ENCODE results near the gene A2ML1. TPM values are rescaled to one million over a fixed set of nuclear protein-coding genes. Genes with fewer than 3 reads are reported as not detected.
"Not testable (repeated sequence)": the region's sequence is repeated elsewhere in the genome, so short reads cannot be mapped to it uniquely, and the experiment has no call there.

Gene A2ML1
- total RNA-seq, 4 donors from 2014 or later, result not detected

DNA sequence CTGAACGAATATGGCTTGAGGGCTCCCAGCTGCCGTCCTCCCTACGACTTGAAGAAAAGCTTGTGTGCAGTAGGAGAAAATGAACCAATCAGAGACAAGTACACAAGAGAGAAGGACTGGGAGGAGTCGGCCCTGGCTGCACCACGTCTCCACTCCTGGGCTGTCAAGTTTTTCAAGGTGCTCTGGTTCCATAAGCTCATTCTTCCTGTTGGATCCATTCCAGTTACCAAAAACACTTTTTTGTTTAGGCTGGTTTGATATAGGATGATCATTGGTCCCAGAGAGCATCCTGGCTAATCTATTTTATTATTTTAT, 2.8 kb upstream of the A2ML1 start:
- H3K4me1 ChIP-seq, result no peaks in the 10 kb centered on the region
- TF ChIP-seq POLR2AphosphoS5 (IDR thresholded peaks at IDR 0.05), result no peak
- no peak for TF ChIP-seq EP300 (IDR thresholded peaks at IDR 0.05; ENCODE audit: low read depth)
- TF ChIP-seq, protein P1, sequence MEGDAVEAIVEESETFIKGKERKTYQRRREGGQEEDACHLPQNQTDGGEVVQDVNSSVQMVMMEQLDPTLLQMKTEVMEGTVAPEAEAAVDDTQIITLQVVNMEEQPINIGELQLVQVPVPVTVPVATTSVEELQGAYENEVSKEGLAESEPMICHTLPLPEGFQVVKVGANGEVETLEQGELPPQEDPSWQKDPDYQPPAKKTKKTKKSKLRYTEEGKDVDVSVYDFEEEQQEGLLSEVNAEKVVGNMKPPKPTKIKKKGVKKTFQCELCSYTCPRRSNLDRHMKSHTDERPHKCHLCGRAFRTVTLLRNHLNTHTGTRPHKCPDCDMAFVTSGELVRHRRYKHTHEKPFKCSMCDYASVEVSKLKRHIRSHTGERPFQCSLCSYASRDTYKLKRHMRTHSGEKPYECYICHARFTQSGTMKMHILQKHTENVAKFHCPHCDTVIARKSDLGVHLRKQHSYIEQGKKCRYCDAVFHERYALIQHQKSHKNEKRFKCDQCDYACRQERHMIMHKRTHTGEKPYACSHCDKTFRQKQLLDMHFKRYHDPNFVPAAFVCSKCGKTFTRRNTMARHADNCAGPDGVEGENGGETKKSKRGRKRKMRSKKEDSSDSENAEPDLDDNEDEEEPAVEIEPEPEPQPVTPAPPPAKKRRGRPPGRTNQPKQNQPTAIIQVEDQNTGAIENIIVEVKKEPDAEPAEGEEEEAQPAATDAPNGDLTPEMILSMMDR (IDR thresholded peaks at IDR 0.05), result no peak
- TF ChIP-seq POLR2A (IDR thresholded peaks at IDR 0.05), result no peak
- intact Hi-C loops (cut with DNase I; ENCODE audit: low total_unique reads) (no loop called here), in situ Hi-C loops (cut with MboI; ENCODE audit: low pct_ligation_motif_present in 1 of 4, low pct_unique_long_range_greater_than_20kb in 1 of 4, low sequenced_read_pairs in 3 of 4) (no loop called here)
- H3K9me3 ChIP-seq, result no peaks in the 10 kb centered on the region
- no peaks in the 10 kb centered on the region for H3K36me3 ChIP-seq
- 20 to 52% methylated on average over 3 to 5 of the region's 5 CpGs for WGBS, 2 donors (ENCODE audit: low coverage in 1 of 2)
- H3K27me3 ChIP-seq, result no peaks in the 10 kb centered on the region
- H3K4me3 ChIP-seq, result no peak overlapping the region
- DNase-seq, result no peak
- no peak overlapping the region for H3K27ac ChIP-seq

DNA sequence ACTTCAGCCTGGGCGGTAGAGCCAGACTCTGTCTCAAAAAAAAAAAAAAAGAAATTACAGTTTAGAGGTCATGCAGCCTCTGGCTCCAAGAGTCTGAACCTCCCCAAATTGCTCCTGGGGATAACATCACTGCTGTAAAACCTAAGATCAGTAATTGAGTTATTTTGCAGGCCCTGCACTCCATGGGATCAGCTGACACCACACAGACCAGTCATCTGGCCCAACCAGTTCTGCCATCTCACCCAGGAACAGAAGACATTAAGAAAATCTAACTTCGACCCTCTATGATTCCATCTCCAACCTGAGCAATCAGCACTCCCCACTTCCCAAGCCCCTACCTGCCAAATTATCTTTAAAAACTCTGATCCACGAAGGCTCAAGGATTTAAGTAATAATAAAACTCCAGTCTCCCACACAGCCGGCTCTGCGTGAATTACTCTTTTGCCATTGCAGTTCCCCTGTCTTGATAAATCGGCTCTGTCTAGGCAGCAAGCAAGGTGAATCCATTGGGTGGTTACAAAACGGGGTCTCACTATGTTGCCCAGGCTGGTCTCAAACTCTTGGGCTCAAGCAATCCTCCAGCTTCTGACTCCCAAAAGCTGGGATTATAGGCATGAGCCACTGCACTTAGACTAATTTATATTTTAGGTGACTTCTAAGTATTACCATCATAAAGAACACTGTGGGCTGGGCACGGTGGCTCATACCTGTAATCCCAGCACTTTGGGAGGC, 1.6 kb upstream of the A2ML1 start:
- H3K4me1 ChIP-seq; DNase-seq; H3K27me3 ChIP-seq; H3K9me3 ChIP-seq; intact Hi-C loops (cut with DNase I; ENCODE audit: low total_unique reads); H3K36me3 ChIP-seq; H3K4me3 ChIP-seq; in situ Hi-C loops (cut with MboI; ENCODE audit: low pct_ligation_motif_present in 1 of 4, low pct_unique_long_range_greater_than_20kb in 1 of 4, low sequenced_read_pairs in 3 of 4); H3K27ac ChIP-seq: not testable (repeated sequence)
- 87 to 90% methylated on average over 6 to 8 of the region's 8 CpGs for WGBS, 2 donors (ENCODE audit: low coverage in 1 of 2)

DNA sequence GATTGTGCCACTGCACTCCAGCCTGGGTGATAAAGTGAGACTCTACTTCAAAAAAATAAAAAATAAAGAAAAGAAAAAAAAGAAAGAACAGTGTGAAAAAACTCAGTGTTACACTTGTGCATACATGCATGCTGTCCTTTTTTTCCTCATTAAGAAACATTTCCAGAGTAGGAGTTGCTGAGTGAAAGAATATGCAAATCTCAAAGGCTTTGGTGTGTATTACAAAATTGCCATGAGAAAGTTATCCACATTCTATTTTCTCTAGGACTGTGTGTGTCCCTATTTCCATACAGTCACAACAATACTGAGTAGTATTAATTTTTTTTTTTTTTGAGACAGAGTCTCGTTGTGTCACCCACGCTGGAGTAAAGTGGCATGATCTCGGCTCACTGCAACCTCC, 830 bp upstream of the A2ML1 start:
- no peak for TF ChIP-seq POLR2AphosphoS5 (IDR thresholded peaks at IDR 0.05)
- no peak for TF ChIP-seq EP300 (IDR thresholded peaks at IDR 0.05; ENCODE audit: low read depth)
- TF ChIP-seq POLR2A (IDR thresholded peaks at IDR 0.05), result no peak
- TF ChIP-seq, protein P1 (IDR thresholded peaks at IDR 0.05), result no peak
- Histone ChIP-seq H3K4me3 (no peak overlapping the region), H3K27me3 (no peaks in the 10 kb centered on the region), H3K9me3 (no peaks in the 10 kb centered on the region), H3K27ac (no peak overlapping the region), H3K36me3 (no peaks in the 10 kb centered on the region), H3K4me1 (no peaks in the 10 kb centered on the region)
- in situ Hi-C loops (cut with MboI; ENCODE audit: low pct_ligation_motif_present in 1 of 4, low pct_unique_long_range_greater_than_20kb in 1 of 4, low sequenced_read_pairs in 3 of 4) (no loop called here), intact Hi-C loops (cut with DNase I; ENCODE audit: low total_unique reads) (no loop called here)
- 77 to 88% methylated on average over 2 to 3 of the region's 3 CpGs for WGBS, 2 donors (ENCODE audit: low coverage in 1 of 2)
- DNase-seq, result no peak

DNA sequence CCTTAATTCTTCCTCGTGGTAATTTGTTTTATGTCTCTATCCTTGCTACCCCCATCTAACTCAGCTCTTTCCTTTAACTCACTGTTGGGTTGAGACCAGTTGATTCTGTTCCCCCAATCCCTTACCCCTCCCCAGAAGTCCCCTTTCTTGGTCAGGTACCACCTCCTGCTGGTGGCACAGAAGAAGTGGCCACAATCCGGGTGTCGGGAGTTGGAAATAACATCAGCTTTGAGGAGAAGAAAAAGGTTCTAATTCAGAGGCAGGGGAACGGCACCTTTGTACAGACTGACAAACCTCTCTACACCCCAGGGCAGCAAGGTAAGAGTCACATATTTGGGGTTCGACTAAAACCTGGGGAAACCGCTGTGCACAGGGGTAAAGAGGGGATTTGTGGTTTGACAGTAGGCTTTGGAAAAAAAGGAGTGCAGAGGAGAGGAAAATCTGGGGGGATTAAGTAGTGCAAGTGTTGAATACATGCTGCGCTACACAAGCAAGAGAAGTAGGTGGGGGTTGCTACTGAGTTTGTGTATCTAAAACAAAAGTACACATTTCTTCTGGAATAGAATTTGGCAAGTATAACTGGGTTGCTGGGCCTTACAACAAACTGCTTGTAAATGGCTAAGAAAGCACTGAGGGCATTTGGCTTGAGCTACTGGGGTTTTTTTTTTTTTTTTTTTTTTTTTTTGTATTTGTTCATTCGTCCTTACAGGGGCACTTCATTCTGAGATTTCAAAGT, 1.3 kb downstream of the A2ML1 start:
- no peak for DNase-seq
- WGBS, 2 donors (ENCODE audit: low coverage in 1 of 2), result 42 to 48% methylated on average over 6 to 8 of the region's 8 CpGs
- no peaks in the 10 kb centered on the region for H3K9me3 ChIP-seq
- H3K4me3 ChIP-seq, result no peak overlapping the region
- no peaks in the 10 kb centered on the region for H3K27me3 ChIP-seq
- H3K27ac ChIP-seq, result no peak overlapping the region
- TF ChIP-seq, protein P1 (IDR thresholded peaks at IDR 0.05), result peak; percentile 28 to 52 (median 44)
- no peak for TF ChIP-seq EP300 (IDR thresholded peaks at IDR 0.05; ENCODE audit: low read depth)
- in situ Hi-C loops (cut with MboI; ENCODE audit: low pct_ligation_motif_present in 1 of 4, low pct_unique_long_range_greater_than_20kb in 1 of 4, low sequenced_read_pairs in 3 of 4), result no loop called here
- H3K4me1 ChIP-seq, result no peaks in the 10 kb centered on the region
- H3K36me3 ChIP-seq, result no peaks in the 10 kb centered on the region
- intact Hi-C loops (cut with DNase I; ENCODE audit: low total_unique reads), result no loop called here
